Skin of body (tissue), 2 donors: ENCODE measurements around the gene ADGRF3. TPM values are rescaled to one million over a fixed set of nuclear protein-coding genes. Genes with fewer than 3 reads are reported as not detected.
"Not testable (repeated sequence)": the region's sequence is repeated elsewhere in the genome, so short reads cannot be mapped to it uniquely, and the experiment has no call there.

Experiments used
- DNase-seq: peaks from one replicate; lab custom pipeline; 2025; lab: John Stamatoyannopoulos, UW
- total RNA-seq: library from RNA; depleted of rRNA; stranded (reverse); fragments of >200 nt; gene quantifications from one replicate; pipeline ENCODE4 v1.2.3, GENCODE V29; 2014

Gene ADGRF3
- not detected for total RNA-seq

- peak; percentile 32 for DNase-seq
Observed at GRCh38 chr2:26346454-26347053, at the start of gene ADGRF3. Gene ADGRF3 (minus strand): TSS chr2:26346789. CDS start chr2:26346234, 555 bp downstream.

DNA sequence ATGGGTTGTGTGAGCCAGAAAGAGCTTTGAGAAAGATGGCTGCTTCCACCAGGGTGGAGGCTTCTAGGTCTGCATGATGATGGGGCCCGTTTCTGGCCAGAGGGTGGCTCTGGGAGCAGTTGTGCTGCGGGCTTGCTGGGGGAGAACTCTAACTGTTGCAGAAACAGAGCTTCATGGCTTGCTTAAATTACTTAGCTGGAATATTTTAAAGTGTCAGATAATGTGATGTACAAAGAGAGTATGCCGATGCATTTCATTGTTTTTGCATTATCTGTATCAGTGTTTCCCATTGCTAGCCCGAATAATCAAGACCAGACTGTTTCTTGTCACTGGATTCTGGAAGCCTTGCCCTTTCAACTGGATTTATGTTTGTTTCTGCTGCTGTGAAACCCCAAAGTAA lies 48.8 kb upstream of the ADGRF3 start:
- DNase-seq, result no peak

- DNase-seq, result no peak
Observed at GRCh38 chr2:26394694-26395093, 48.1 kb upstream of the ADGRF3 start.

DNA sequence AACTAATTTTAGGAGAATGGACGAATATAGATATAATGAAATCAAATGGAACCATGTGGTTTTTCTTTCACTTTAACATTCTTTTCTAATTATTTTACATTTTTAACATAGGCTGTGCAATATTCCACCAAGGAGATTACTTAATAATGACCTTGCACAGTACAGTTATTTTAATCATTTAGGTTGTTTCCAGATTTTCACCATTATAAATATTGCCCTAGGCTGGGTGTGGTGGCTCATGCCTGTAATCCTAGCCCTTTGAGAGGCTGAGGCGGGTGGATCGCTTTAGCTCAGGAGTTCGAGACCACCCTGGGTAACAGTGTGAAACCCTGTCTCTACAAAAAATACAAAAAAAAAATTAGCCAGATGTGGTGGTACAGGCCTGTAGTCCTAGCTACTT lies 40.6 kb upstream of the ADGRF3 start:
- no peak for DNase-seq

DNA sequence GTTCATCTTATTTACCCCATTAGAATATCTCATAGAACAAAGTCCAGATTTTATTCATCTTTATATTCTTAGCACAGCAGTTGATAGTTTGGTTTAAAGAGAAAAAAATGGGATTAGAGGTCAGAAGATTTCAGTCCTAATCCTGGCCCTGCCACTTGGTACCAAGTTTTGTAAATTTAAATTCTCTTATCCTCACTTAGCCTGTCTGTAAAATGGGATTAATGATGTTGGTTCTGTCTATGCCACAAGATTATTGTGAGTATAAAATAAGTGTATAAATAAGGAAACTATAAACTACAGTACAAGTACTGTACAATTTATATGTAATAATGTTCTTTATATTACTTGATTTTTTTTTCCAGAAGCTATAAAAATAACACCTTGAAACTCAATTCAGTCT lies 38.0 kb upstream of the ADGRF3 start:
- DNase-seq, result no peak

GRCh38 chr2:26384183-26384582 lies 37.6 kb upstream of the ADGRF3 start:
- no peak for DNase-seq

GRCh38 chr2:26382564-26382963 lies 36.0 kb upstream of the ADGRF3 start:
- DNase-seq, result no peak

GRCh38 chr2:26380281-26380680 lies 33.7 kb upstream of the ADGRF3 start:
- DNase-seq, result no peak

GRCh38 chr2:26376799-26377198 lies 30.2 kb upstream of the ADGRF3 start:
- DNase-seq, result no peak

DNA sequence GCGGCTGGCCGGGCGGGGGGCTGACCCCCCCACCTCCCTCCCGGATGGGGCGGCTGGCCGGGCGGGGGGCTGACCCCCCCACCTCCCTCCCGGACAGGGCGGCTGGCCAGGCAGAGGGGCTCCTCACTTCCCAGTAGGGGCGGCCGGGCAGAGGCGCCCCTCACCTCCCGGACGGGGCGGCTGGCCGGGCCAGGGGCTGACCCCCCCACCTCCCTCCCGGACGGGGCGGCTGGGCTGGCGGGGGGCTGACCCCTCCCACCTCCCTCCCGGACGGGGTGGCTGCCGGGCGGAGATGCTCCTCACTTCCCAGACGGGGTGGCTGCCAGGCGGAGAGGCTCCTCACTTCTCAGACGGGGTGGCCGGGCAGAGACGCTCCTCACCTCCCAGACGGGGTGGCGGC lies 24.3 kb upstream of the ADGRF3 start:
- DNase-seq, result not testable (repeated sequence)

- DNase-seq, result not testable (repeated sequence)
Observed at GRCh38 chr2:26369664-26370063, 23.1 kb upstream of the ADGRF3 start.

- DNase-seq, result no peak
Observed at GRCh38 chr2:26366957-26367356, 20.4 kb upstream of the ADGRF3 start.

DNA sequence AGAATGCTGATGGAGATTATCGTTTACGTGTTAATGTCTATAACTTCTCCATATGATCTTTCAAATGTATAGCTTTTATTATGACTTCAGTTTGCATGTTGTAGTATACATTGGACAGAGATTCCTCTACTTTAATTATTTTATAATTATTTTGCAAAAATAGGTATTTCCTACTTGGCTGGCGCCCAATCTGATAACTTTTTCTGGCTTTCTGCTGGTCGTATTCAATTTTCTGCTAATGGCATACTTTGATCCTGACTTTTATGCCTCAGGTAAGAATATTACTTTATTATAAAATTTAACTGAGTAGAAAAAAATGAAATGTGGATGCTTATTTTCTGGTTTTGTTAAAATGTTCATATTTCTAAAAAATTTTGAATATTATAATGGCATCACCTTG lies 18.1 kb upstream of the ADGRF3 start:
- DNase-seq, result no peak

DNA sequence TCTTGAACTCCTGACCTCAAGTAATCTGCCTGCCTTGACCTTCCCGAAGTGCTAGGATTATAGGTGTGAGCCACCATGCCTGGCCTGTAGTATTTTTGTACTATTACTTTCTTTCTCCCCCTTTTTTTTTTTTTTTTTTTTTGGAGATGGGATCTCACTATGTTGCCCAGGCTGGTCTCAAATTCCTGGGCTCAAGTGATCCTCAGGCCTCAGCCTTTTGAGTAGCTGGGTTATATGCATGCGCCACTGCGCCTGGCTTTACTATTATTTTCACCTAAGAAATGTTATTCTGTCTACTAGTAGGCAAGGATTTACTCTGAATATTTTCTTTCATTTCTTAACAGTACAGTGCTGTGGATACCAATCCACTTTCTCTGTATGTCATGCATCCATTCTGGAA lies 17.4 kb upstream of the ADGRF3 start:
- DNase-seq, result no peak

DNA sequence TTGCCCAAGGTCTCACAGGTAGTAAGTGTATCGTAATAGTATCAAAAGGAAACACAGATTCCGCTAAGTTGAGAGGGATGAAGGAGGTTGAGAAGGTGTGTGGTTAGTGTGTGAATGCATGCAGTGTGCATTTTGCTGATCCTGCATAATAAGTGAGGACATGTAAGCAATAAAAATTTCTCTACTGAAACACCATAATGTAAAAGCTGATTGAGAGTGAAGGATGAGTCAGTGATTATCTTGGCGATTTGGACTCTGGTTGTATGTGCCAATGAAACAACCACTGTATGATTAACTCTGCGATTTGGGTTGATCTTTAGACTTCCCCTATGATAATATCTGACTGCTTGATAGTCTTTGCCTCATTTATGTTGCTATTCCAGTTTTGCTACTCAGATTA lies 16.7 kb upstream of the ADGRF3 start:
- DNase-seq, result no peak

DNA sequence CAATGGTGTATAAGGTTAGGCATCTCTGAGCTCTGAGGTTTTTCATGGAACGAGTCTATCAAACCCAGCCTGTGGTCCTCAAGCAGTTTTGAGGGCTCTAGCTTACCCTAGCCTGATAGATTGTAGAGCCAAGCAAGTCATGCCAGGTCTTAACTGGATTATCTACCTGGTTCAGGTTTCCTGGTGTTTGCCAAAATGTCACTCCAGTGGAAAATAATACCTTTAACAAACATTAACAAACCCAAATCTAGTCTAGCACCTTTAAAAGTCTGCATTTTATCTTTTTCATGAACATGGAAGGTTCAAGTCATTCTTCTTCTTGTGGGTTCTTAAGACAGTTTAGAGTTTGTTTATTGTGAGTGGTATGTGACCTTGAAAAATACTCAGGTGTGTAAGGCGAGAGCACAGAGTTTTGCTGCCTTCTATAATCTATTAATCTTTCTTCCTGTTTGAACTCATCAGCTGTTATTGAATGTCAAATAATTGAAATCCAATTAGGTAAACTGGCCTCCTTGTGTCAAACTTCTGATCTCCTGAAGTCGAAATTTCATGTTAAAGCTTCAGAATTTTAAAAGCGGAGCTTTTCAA lies 13.4 kb upstream of the ADGRF3 start:
- no peak for DNase-seq

DNA sequence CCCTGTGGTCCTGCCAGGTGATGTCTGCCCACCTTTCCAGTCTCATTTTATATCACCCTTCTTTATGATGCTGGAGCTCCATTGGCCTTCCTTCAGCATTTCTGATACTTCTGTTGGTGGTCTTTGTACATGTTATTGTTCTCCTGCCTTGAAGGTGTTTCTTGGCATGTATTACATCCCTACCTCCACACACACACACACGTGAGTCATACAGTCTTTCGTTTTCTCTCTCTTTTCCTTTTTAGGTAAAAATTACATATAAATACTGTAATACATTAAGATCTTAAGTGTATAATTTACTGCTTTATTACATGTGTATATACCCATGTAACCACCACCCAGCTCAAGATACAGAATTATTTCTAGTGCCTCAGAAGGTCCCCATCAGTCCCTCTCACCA lies 10.2 kb upstream of the ADGRF3 start:
- no peak for DNase-seq

- no peak for DNase-seq
Observed at GRCh38 chr2:26356111-26356510, 9.5 kb upstream of the ADGRF3 start.

GRCh38 chr2:26355038-26355995 lies 8.7 kb upstream of the ADGRF3 start:
- DNase-seq, result peak; percentile 9

DNA sequence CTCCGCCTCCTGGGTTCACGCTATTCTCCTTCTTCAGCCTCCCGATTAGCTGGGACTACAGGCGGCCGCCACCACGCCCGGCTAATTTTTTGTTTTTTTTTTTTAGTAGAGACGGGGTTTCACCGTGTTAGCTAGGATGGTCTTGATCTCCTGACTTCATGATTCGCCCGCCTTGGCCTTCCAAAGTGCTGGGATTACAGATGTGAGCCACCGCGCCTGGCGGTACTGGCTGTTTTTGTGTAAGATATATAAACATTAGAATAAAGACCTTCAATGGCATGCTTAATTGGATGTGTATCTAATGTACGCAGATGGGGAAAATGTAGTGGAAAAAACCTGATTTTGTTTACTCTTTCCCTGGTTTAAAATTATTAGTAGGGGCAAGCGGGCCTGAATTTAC lies 7.9 kb upstream of the ADGRF3 start:
- DNase-seq, result not testable (repeated sequence)

- no peak for DNase-seq
Observed at GRCh38 chr2:26352892-26353291, 6.3 kb upstream of the ADGRF3 start.

GRCh38 chr2:26351375-26352090 lies 4.9 kb upstream of the ADGRF3 start:
- DNase-seq, result no peak
